ENCODE data around the gene IRX6. TPM values are rescaled to one million over a fixed set of nuclear protein-coding genes. Genes with fewer than 3 reads are reported as not detected.

The IRX6 gene
- polyA plus RNA-seq, 3 donors, result not detected

GRCh38 chr16:55379876-55380390 lies 55.9 kb downstream of the IRX6 start:
- intact Hi-C loops (cut with micrococcal nuclease), result no loop called here
- H3K27ac ChIP-seq (ENCODE audit: low read depth in 1 of 2, low read length in 2 of 2), result no peak overlapping the region
- Mint-ChIP-seq H3K27me3 (ENCODE audit: low read depth in 3 of 3) (peaks cover 3 to 10% (median 3%) of the 10 kb centered on the region in 3 donors), H3K9me3 (peaks cover 0 to 2% (median 0%) of the 10 kb centered on the region in 7 donors), H3K4me1 (no peaks in the 10 kb centered on the region), H3K27ac (no peak overlapping the region), H3K4me3 (no peak overlapping the region), H3K36me3 (no peaks in the 10 kb centered on the region)
- 89% methylated on average over 4 of the region's 7 CpGs for WGBS (ENCODE audit: insufficient coverage)
- no peak overlapping the region for H3K4me3 ChIP-seq (replicated peaks in 1 of 3; ENCODE audit: low read depth in 2 of 3, low read length in 3 of 3)
- H3K36me3 ChIP-seq (replicated peaks in 1 of 2; ENCODE audit: control insufficient read depth in 1 of 2, insufficient read depth in 2 of 2, low read length in 2 of 2), result no peaks in the 10 kb centered on the region
- H3K79me2 ChIP-seq (ENCODE audit: insufficient read depth, low read length), result no peaks in the 10 kb centered on the region
- H4K20me1 ChIP-seq (ENCODE audit: insufficient read depth, low read length), result no peaks in the 10 kb centered on the region
- TF ChIP-seq CTCF (IDR thresholded peaks at IDR 0.05), result no peak
- no peak overlapping the region for H3K9ac ChIP-seq (ENCODE audit: insufficient read depth, low read length, poor library complexity, severe bottlenecking)
- no peak overlapping the region for H2AFZ ChIP-seq (ENCODE audit: insufficient read depth, low read depth, low read length, poor library complexity, severe bottlenecking)
- H3K9me3 ChIP-seq (replicated peaks in 1 of 2; ENCODE audit: control insufficient read depth in 1 of 2, insufficient read depth in 1 of 2, low read length in 2 of 2), result no peaks in the 10 kb centered on the region
- no peak overlapping the region for H3K4me2 ChIP-seq (replicated peaks; ENCODE audit: extremely low read depth, low read length, poor library complexity, severe bottlenecking)
- no peak for DNase-seq
- H3K27me3 ChIP-seq (ENCODE audit: control insufficient read depth in 2 of 2, insufficient read depth in 2 of 2, low read length in 2 of 2), result no peaks in the 10 kb centered on the region
- H3K4me1 ChIP-seq (ENCODE audit: control insufficient read depth in 1 of 2, insufficient read depth in 2 of 2, low read length in 2 of 2), result no peaks in the 10 kb centered on the region

Small RNA genes lying within 50 kb of the gene (small RNA-seq; reads per million reads assigned to genes)
- gene RN7SL841P (ENCODE audit: insufficient read length, low read depth), result not detected

Other genes with a start within 250 kb of the IRX6 start
- not detected for gene MMP2, start 155.0 kb downstream of the IRX6 start, polyA plus RNA-seq
- 10 to 100 TPM; 28.5 to 49.7 (median 47.1) TPM for gene LPCAT2, start 184.9 kb downstream of the IRX6 start, polyA plus RNA-seq
- gene CAPNS2, start 242.5 kb downstream of the IRX6 start, polyA plus RNA-seq, result under 1 TPM in 2 of 3 donors, not detected in 1; 0.17 to 0.35 TPM